Calu3 (cell line): ENCODE results near the gene TFAP2D. TPM values are rescaled to one million over a fixed set of nuclear protein-coding genes. Genes with fewer than 3 reads are reported as not detected.

Experiments
- BruUV-seq: library from RNA; stranded (reverse); fragments of 400-500 nt; replicated peaks from 2 replicates; lab custom pipeline; 2021; lab: Mats Ljungman, UMichigan
- CTCF ChIA-PET: fragments of 300-600 bp; sonication (Branson Sonifier 250); formaldehyde crosslinking; loops from one replicate; lab custom pipeline; 2022; ENCODE audit warnings: antibody characterized with exemption; lab: Charles Lee
- DNase-seq: peaks from one replicate; pipeline ENCODE4 v3.0.0; 2022
- H3K27ac Mint-ChIP-seq: one replicate; pipeline ENCODE4 v1.8.0; 2022; ENCODE audit warnings: mixed read lengths; ENCODE audit not compliant: unreplicated experiment
- H3K27me3 Mint-ChIP-seq: one replicate; pipeline ENCODE4 v1.8.0; 2022; ENCODE audit warnings: mixed read lengths; ENCODE audit not compliant: unreplicated experiment
- H3K36me3 Mint-ChIP-seq: one replicate; pipeline ENCODE4 v1.8.0; 2022; ENCODE audit warnings: mild to moderate bottlenecking, moderate library complexity, mixed read lengths; ENCODE audit not compliant: insufficient read depth, unreplicated experiment
- H3K4me1 Mint-ChIP-seq: one replicate; pipeline ENCODE4 v1.8.0; 2022; ENCODE audit warnings: mild to moderate bottlenecking, low read depth, mixed read lengths; ENCODE audit not compliant: unreplicated experiment
- H3K4me3 Mint-ChIP-seq: one replicate; pipeline ENCODE4 v1.8.0; 2022; ENCODE audit warnings: mild to moderate bottlenecking, low read depth, moderate library complexity, mixed read lengths; ENCODE audit not compliant: unreplicated experiment
- H3K9me3 Mint-ChIP-seq: one replicate; pipeline ENCODE4 v1.8.0; 2022; ENCODE audit warnings: low read depth, mixed read lengths; ENCODE audit not compliant: unreplicated experiment
- intact Hi-C: fragments of 100-400 bp; cut with micrococcal nuclease; formaldehyde crosslinking; loops from one replicate; pipeline ENCODE4 v1.10.0; 2022; ENCODE audit not compliant: unreplicated experiment
- total RNA-seq: library from RNA; stranded (reverse); gene quantifications from 2 replicates; pipeline ENCODE4 v1.2.3, GENCODE V29; 2022
- TF ChIP-seq, protein P1 (sequence below): fragments of 200-600 bp; IDR thresholded peaks from one replicate; pipeline ENCODE4 v1.8.0; 2022; ENCODE audit warnings: antibody characterized with exemption; ENCODE audit not compliant: unreplicated experiment

The TFAP2D gene
- total RNA-seq, 1 experiment from 2014 or later = not detected

DNA sequence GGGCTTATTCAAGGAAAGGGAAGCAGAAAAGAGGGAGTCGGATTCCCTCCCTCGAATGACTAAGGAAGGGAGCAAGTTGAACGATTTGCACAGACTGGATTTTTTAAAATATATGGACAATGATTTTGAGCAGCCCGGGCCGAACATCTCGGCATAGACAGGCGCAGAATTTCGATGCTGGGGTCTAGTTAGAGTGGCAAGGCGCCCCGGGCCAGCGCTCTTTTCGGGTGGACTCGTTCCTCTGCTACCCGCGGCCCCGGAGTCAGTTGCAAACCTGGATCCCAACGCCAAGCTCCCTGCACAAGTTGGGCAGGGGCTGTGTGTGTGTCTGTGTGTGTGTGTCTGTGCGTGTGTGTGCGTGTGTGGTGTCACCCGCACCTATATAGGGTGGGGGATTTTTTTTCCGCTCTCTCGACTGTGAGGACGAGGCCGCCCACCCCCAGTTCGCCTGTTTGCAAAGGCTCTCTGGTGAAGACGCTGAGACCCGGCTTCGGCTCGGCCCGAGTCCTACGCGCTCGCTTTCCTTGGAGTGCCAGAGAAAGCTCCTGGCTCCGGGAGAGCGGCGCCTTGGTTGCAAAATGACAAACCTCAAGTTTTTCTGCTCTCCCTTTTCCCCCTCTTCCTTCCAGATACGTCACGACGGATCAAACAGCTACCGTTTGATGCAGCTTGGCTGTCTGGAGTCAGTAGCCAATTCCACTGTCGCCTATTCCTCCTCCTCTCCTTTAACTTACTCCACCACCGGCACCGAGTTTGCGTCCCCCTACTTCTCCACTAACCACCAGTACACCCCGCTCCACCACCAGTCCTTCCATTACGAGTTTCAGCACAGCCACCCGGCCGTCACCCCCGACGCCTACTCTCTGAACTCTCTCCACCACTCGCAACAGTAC is 1.4 kb downstream of the TFAP2D start:
- intact Hi-C loops = no loop called here
- CTCF ChIA-PET = interaction anchor here (0.6 kb wide), 1 partner anchor 8 kb away, joined by 3 read pairs; no protein-coding TSS in a partner anchor
- H3K9me3 Mint-ChIP-seq = peaks cover 3% of the 10 kb centered on the region
- H3K4me3 Mint-ChIP-seq = no peak overlapping the region
- H3K4me1 Mint-ChIP-seq = no peaks in the 10 kb centered on the region
- no TSS peak for BruUV-seq
- H3K27me3 Mint-ChIP-seq = peaks cover 60% of the 10 kb centered on the region
- no peaks in the 10 kb centered on the region for H3K36me3 Mint-ChIP-seq
- no peak for DNase-seq
- TF ChIP-seq, protein P1, sequence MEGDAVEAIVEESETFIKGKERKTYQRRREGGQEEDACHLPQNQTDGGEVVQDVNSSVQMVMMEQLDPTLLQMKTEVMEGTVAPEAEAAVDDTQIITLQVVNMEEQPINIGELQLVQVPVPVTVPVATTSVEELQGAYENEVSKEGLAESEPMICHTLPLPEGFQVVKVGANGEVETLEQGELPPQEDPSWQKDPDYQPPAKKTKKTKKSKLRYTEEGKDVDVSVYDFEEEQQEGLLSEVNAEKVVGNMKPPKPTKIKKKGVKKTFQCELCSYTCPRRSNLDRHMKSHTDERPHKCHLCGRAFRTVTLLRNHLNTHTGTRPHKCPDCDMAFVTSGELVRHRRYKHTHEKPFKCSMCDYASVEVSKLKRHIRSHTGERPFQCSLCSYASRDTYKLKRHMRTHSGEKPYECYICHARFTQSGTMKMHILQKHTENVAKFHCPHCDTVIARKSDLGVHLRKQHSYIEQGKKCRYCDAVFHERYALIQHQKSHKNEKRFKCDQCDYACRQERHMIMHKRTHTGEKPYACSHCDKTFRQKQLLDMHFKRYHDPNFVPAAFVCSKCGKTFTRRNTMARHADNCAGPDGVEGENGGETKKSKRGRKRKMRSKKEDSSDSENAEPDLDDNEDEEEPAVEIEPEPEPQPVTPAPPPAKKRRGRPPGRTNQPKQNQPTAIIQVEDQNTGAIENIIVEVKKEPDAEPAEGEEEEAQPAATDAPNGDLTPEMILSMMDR = no peak
- H3K27ac Mint-ChIP-seq = no peak overlapping the region

DNA sequence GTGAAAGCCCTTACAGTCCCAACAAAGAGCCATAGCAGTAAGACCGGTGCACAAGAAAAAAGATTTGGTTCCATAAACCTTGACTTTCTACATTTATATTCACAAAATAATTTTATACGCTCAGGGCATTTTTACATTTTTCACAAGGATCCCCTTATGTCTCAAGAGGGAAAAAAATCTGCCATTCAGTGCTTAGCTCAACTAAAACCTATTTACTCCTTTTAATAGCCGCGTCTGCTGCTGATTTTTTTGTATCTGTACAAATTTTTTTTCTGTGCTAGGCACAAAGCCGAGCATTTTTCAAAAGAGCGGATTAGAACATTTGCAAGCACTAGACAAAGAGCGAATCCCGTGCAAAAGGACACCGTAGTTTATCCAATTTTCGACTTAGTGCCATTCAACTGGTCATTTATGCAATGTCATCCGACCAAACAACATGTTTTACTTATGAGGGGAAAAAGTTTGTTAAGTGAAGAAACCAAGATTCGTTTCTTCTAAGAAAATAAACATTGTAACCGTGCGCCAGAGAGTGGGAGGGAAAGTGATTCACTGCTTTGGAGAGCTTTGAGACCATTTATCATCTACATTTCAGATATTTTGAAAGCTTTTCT is 3.7 kb downstream of the TFAP2D start:
- peaks cover 2% of the 10 kb centered on the region for H3K9me3 Mint-ChIP-seq
- TF ChIP-seq, protein P1 = no peak
- DNase-seq = no peak
- BruUV-seq = no TSS peak
- H3K27me3 Mint-ChIP-seq = peaks cover 53% of the 10 kb centered on the region
- CTCF ChIA-PET = no interaction called here
- no peak overlapping the region for H3K27ac Mint-ChIP-seq
- H3K36me3 Mint-ChIP-seq = no peaks in the 10 kb centered on the region
- no peaks in the 10 kb centered on the region for H3K4me1 Mint-ChIP-seq
- H3K4me3 Mint-ChIP-seq = no peak overlapping the region
- intact Hi-C loops = no loop called here

DNA sequence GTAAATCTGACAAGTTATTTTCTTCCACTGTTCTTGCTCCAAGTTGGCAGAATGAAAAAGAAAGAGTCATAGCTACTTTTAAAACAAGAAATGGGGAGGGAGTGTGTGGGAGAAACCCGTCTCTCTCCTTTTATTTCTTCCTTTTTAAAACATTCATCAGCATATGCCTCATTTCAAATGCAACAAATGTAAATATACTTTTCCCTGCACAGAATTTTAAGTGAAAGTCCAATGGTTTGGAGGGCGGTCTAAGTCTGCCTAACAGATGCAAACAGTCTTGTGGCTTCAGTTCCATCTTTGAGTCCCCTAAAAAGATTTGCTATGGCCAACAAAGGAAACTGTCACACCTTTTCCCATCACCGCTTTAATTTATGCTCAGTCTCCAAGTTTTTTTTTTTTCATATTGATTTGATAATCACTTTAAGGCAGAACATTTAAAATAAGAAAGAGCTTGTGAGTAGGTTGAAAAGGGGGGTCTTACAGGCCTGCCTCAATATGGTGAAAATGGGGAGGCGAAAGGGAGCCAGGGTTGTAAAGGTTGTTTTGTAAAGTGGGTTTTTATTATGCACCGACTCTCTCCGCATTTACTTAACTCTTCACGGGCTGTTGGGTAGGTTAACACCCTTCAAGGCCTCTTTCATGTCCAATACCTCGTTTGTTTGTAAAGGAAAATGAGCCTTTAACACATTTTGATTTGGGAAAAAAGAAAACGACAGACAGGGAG is 4.6 kb downstream of the TFAP2D start:
- no peak overlapping the region for H3K27ac Mint-ChIP-seq
- no peak overlapping the region for H3K4me3 Mint-ChIP-seq
- no peaks in the 10 kb centered on the region for H3K4me1 Mint-ChIP-seq
- peaks cover 2% of the 10 kb centered on the region for H3K9me3 Mint-ChIP-seq
- peaks cover 53% of the 10 kb centered on the region for H3K27me3 Mint-ChIP-seq
- no TSS peak for BruUV-seq
- CTCF ChIA-PET = no interaction called here
- no peaks in the 10 kb centered on the region for H3K36me3 Mint-ChIP-seq
- intact Hi-C loops = no loop called here
- DNase-seq = no peak
- TF ChIP-seq, protein P1 = no peak

DNA sequence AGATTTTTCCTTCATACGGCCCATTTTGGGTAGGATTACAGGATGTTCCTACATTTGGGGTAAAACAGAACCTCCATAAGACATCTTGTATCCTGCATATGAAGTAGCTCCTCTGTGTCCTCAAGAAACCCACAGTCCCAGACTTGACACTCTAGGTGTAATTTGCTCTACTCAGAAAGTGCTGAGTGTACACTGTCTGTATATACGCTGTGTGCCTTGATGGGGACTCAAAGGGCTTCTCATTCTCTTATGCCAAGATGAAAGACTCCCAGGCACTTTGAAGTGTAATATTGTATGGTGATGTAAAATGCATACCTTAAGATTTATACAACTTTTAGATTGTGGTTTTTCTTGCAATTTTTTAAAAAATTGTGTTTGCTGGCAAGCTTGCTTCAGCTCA is 5.2 kb downstream of the TFAP2D start:
- BruUV-seq = no TSS peak
- Mint-ChIP-seq H3K9me3 (peaks cover 2% of the 10 kb centered on the region), H3K27ac (no peak overlapping the region), H3K4me3 (no peak overlapping the region), H3K27me3 (peaks cover 57% of the 10 kb centered on the region), H3K4me1 (no peaks in the 10 kb centered on the region), H3K36me3 (no peaks in the 10 kb centered on the region)
- no peak for DNase-seq
- intact Hi-C loops = no loop called here
- CTCF ChIA-PET = no interaction called here
- TF ChIP-seq, protein P1 = no peak
